PC-3 (cell line): ENCODE data around the gene MLIP. TPM values are rescaled to one million over a fixed set of nuclear protein-coding genes. Genes with fewer than 3 reads are reported as not detected.

Experiments used
- ATAC-seq: fragments of 200-7000 bp; cut with Tn5 transposase; 2 replicates; pipeline ENCODE4 v1.9.1; 2020; ENCODE audit warnings: mild to moderate bottlenecking, moderate library complexity
- BruUV-seq: library from RNA; stranded (reverse); fragments of 400-500 nt; replicated peaks from 2 replicates; lab custom pipeline; 2021; lab: Mats Ljungman, UMichigan
- CTCF ChIA-PET: fragments of 300-600 bp; sonication (Branson Sonifier 250); formaldehyde crosslinking; loops from one replicate; lab custom pipeline; 2022; ENCODE audit warnings: antibody characterized with exemption; lab: Charles Lee
- POLR2A ChIA-PET: fragments of 300-600 bp; sonication (Branson Sonifier 250); formaldehyde crosslinking; loops from one replicate; lab custom pipeline; 2022; ENCODE audit warnings: antibody characterized with exemption; ENCODE audit not compliant: unreplicated experiment; lab: Charles Lee
- DNase-seq: peaks from one replicate; pipeline ENCODE4 v3.0.0-alpha.2; 2015
- H2AFZ ChIP-seq: fragments of 300-600 bp; sonication (generic); 2 replicates; pipeline ENCODE4 v1.6.0; 2016; ENCODE audit warnings: antibody characterized with exemption, low read length
- H3F3A ChIP-seq: fragments of 300-600 bp; sonication (generic); one replicate; pipeline ENCODE4 v1.6.0; 2017; ENCODE audit warnings: antibody characterized with exemption, low read length, control low read depth, mild to moderate bottlenecking; ENCODE audit not compliant: unreplicated experiment
- H3K27ac ChIP-seq: fragments of 300-600 bp; sonication (generic); 2 replicates; pipeline ENCODE4 v1.5.1; 2016; ENCODE audit warnings: mild to moderate bottlenecking, low read length
- H3K27me3 ChIP-seq: fragments of 300-600 bp; sonication (generic); 2 replicates; pipeline ENCODE4 v1.6.1; 2016; ENCODE audit warnings: low read length, mixed read lengths
- H3K36me3 ChIP-seq: fragments of 300-600 bp; sonication (generic); 2 replicates; pipeline ENCODE4 v1.6.1; 2016; ENCODE audit warnings: low read depth, mixed run types, low read length, mixed read lengths
- H3K4me1 ChIP-seq: fragments of 300-600 bp; sonication (generic); 2 replicates; pipeline ENCODE4 v1.5.1; 2016; ENCODE audit warnings: low read length; ENCODE audit not compliant: insufficient read depth
- H3K4me2 ChIP-seq: fragments of 300-600 bp; sonication (generic); 2 replicates; pipeline ENCODE4 v1.6.0; 2016; ENCODE audit warnings: low read length
- H3K4me3 ChIP-seq: fragments of 300-600 bp; sonication (generic); 2 replicates; pipeline ENCODE4 v1.5.1; 2016; ENCODE audit warnings: mild to moderate bottlenecking, low read length, mixed read lengths
- H3K79me2 ChIP-seq: fragments of 300-600 bp; sonication (generic); 2 replicates; pipeline ENCODE4 v1.6.1; 2017; ENCODE audit warnings: low read length, mixed read lengths
- H3K9ac ChIP-seq: fragments of 300-600 bp; sonication (generic); 2 replicates; pipeline ENCODE4 v1.6.0; 2016; ENCODE audit warnings: mild to moderate bottlenecking, low read length
- H3K9me2 ChIP-seq: fragments of 300-600 bp; sonication (generic); replicated peaks from 2 replicates; pipeline ENCODE4 v1.6.1; 2016; ENCODE audit warnings: mixed run types, low read length, mixed read lengths
- H3K9me3 ChIP-seq: fragments of 300-600 bp; sonication (generic); 2 replicates; pipeline ENCODE4 v1.6.1; 2016; ENCODE audit warnings: low read length, mixed read lengths
- H4K20me1 ChIP-seq: fragments of 300-600 bp; sonication (generic); 2 replicates; pipeline ENCODE4 v1.6.1; 2016; ENCODE audit warnings: low read length, mixed read lengths
- CTCF ChIP-seq: fragments of 300-600 bp; sonication (generic); conservative IDR thresholded peaks from 2 replicates; pipeline ENCODE4 v1.5.1; 2017; ENCODE audit warnings: antibody characterized with exemption, low read depth, mild to moderate bottlenecking, low read length
- EZH2 ChIP-seq: fragments of 300-600 bp; sonication (generic); IDR thresholded peaks from one replicate; pipeline ENCODE4 v1.6.1; 2017; ENCODE audit warnings: antibody characterized with exemption, mild to moderate bottlenecking, low read length; ENCODE audit not compliant: unreplicated experiment
- EZH2phosphoT487 ChIP-seq: fragments of 300-600 bp; sonication (generic); IDR thresholded peaks from 2 replicates; pipeline ENCODE4 v1.6.1; 2018; ENCODE audit warnings: mild to moderate bottlenecking, antibody characterized with exemption, low read length, borderline replicate concordance
- intact Hi-C: fragments of 100-400 bp; cut with micrococcal nuclease; formaldehyde crosslinking; loops from 2 replicates; pipeline ENCODE4 v1.9.0; 2023
- total RNA-seq: library from RNA; depleted of rRNA; stranded (reverse); fragments of >200 nt; gene quantifications from 2 replicates; pipeline ENCODE4 v1.2.3, GENCODE V29; 2014

The MLIP gene
- total RNA-seq, 1 experiment from 2014 or later, result not detected

DNA sequence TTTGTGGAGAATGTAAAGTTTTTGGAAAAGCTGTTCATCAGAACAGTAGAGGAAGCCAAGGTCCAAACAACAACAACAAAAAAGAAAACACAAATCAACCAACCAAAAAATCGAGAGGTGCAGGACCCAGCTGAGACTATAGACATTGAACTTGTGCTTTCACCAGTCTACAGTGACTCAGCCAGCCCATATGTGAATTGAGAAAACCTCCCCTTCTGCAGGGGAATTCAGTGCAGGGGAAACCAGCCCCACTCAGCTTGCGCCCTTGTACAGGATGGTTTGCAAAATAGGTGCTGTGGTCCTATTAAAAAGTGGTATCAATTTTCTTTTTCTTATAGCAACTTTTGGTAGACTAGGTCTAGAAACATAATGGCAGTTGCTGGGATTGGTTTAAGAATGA, 21.3 kb downstream of the MLIP start:
- Histone ChIP-seq H3K36me3 (no peaks in the 10 kb centered on the region), H3K4me2 (no peak overlapping the region), H3K27me3 (no peaks in the 10 kb centered on the region), H3K27ac (no peak overlapping the region), H4K20me1 (no peaks in the 10 kb centered on the region), H3K4me3 (no peak overlapping the region), H3K9me2 (no peaks in the 10 kb centered on the region), H3K4me1 (peaks cover 9% of the 10 kb centered on the region; the same call in 1 of the 2 replicates), H3K9me3 (no peaks in the 10 kb centered on the region), H3K9ac (no peak overlapping the region), H3K79me2 (no peaks in the 10 kb centered on the region), H2AFZ (no peak overlapping the region), H3F3A (no peaks in the 10 kb centered on the region)
- ChIA-PET CTCF (no interaction called here), POLR2A (no interaction called here)
- no TSS peak for BruUV-seq
- no peak for ATAC-seq
- TF ChIP-seq EZH2 (no peak), CTCF (no peak), EZH2phosphoT487 (no peak)
- no peak for DNase-seq
- intact Hi-C loops, result no loop called here

- no peak for ATAC-seq
These were observed 21.9 kb downstream of the MLIP start for GRCh38 chr6:54133186-54133585.

More at GRCh38 chr6:54133186-54133585, 21.9 kb downstream of the MLIP start:
- no peak overlapping the region for H3K4me3 ChIP-seq
- intact Hi-C loops, result no loop called here
- no peak overlapping the region for H2AFZ ChIP-seq
- H3K79me2 ChIP-seq, result no peaks in the 10 kb centered on the region
- H3K27ac ChIP-seq, result no peak overlapping the region
- H3K9me2 ChIP-seq, result no peaks in the 10 kb centered on the region
- peaks cover 9% of the 10 kb centered on the region; the same call in 1 of the 2 replicates for H3K4me1 ChIP-seq
- no peak for DNase-seq
- H4K20me1 ChIP-seq, result no peaks in the 10 kb centered on the region
- TF ChIP-seq CTCF, result no peak
- TF ChIP-seq EZH2phosphoT487, result no peak
- no peak for TF ChIP-seq EZH2
- H3K4me2 ChIP-seq, result no peak overlapping the region
- no peaks in the 10 kb centered on the region for H3F3A ChIP-seq
- ChIA-PET CTCF (no interaction called here), POLR2A (no interaction called here)
- no peak overlapping the region for H3K9ac ChIP-seq
- no TSS peak for BruUV-seq
- no peaks in the 10 kb centered on the region for H3K27me3 ChIP-seq
- no peaks in the 10 kb centered on the region for H3K9me3 ChIP-seq
- H3K36me3 ChIP-seq, result no peaks in the 10 kb centered on the region
